Uterus (tissue), 4 donors: ENCODE data around the gene KCND2. TPM values are rescaled to one million over a fixed set of nuclear protein-coding genes. Genes with fewer than 3 reads are reported as not detected.

Source experiments
- DNase-seq, 2 donors: peaks; one replicate each; pipeline ENCODE4 v3.0.0-alpha.2; 2019 to 2020
- H3K27ac ChIP-seq, 2 donors: fragments of 200-600 bp; sonication (generic); 1 replicate in 1 of 2; 2 replicates in 1 of 2; pipeline ENCODE4 v1.5.1; 2016 to 2018
- H3K27me3 ChIP-seq, 2 donors: fragments of 200-600 bp; sonication (generic); one replicate each; pipeline ENCODE4 v1.5.1; 2018 to 2019; ENCODE audit warnings: control low read depth in 1 of 2
- H3K36me3 ChIP-seq, 2 donors: fragments of 200-600 bp; sonication (generic); one replicate each; pipeline ENCODE4 v1.5.1; 2019; ENCODE audit warnings: control low read depth in 1 of 2
- H3K4me1 ChIP-seq, 2 donors: fragments of 200-600 bp; sonication (generic); one replicate each; pipeline ENCODE4 v1.5.1; 2018 to 2019; ENCODE audit warnings: control low read depth in 1 of 2
- H3K4me3 ChIP-seq, 2 donors: fragments of 200-600 bp; sonication (generic); 1 replicate in 1 of 2; 2 replicates in 1 of 2; pipeline ENCODE4 v1.5.1; 2018 to 2019; ENCODE audit warnings: mild to moderate bottlenecking in 1 of 2
- H3K9me3 ChIP-seq, 2 donors: fragments of 200-600 bp; sonication (generic); one replicate each; pipeline ENCODE4 v1.5.1; 2019; ENCODE audit warnings: control low read depth in 1 of 2
- POLR2A ChIP-seq, 2 donors: fragments of 450-650 bp; IDR thresholded peaks; one replicate each; pipeline ENCODE4 v1.6.1; 2016; ENCODE audit warnings: antibody characterized with exemption in 2 of 2, mild to moderate bottlenecking in 1 of 2, moderate library complexity in 1 of 2
- intact Hi-C: fragments of 100-400 bp; cut with DNase I; formaldehyde crosslinking; loops from one replicate; pipeline ENCODE4 v1.15.1; 2023; ENCODE audit warnings: low total_unique reads
- total RNA-seq, 4 donors: library from RNA; depleted of rRNA in 3 of 4; stranded (reverse); fragments of >200 nt in 3 of 4; gene quantifications; one replicate each; pipeline versions ENCODE4 v1.1.0 to v1.2.4, GENCODE V29; 2014 to 2023
- TF ChIP-seq, protein P1 (sequence below), 4 experiments: fragments of 200-600 bp in 2 of 4; fragments of 450-650 bp in 2 of 4; sonication (generic) in 2 of 4; IDR thresholded peaks; one replicate each; pipeline ENCODE4 v1.5.1; 2016 to 2019; ENCODE audit warnings: antibody characterized with exemption in 4 of 4, mild to moderate bottlenecking in 2 of 4, moderate library complexity in 1 of 4
- donor health status: DM: yes; HTN: yes; CAD: no.

KCND2 gene
- total RNA-seq, 4 donors from 2014 or later = 0.26 to 6.0 (median 4.5) TPM

DNA sequence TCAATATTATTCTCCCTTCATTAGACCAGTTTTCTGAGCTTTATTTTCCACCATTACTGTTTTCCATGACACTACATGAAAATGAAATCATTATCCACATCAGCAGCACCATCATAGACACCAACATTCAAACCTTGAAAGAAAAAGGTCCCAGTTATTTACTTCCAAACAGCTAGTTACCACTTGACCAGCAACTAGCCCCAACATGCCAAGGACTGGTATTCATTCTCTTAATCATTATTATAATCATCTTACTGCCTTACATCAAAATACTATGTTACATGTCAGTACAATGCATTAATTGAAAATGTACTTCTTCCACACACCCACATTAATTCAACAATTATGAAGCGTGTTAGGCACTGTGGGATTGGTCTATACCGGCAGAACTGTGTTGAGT is 385.5 kb downstream of the KCND2 start:
- no peak for TF ChIP-seq POLR2A (IDR thresholded peaks at IDR 0.05)
- H3K27ac ChIP-seq = no peak overlapping the region

DNA sequence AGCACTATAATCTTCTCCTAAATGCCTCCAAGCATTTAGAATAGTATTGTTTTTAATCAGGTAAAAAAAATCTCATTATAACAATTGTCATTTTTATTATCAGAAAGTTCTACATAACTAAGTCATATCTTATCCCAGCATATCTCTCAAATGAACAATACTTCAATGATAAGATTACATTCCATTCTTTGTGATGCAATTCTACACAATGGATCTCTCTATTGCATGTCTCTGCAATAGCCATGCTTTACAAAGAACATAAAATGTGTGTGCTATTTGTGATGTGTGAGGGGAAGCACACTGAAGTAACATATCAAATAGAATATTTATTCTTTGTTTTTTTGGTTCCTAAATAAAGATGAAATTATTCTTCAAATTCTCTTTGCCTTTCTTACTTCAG is 389.3 kb downstream of the KCND2 start:
- DNase-seq = no peak
- intact Hi-C loops = no loop called here
- Histone ChIP-seq H3K27me3 (no peaks in the 10 kb centered on the region), H3K36me3 (peaks cover 0 to 2% of the 10 kb centered on the region in 2 donors), H3K4me1 (no peaks in the 10 kb centered on the region), H3K9me3 (no peaks in the 10 kb centered on the region), H3K4me3 (no peak overlapping the region), H3K27ac (no peak overlapping the region)
- TF ChIP-seq POLR2A (IDR thresholded peaks at IDR 0.05) = no peak
- TF ChIP-seq, protein P1, sequence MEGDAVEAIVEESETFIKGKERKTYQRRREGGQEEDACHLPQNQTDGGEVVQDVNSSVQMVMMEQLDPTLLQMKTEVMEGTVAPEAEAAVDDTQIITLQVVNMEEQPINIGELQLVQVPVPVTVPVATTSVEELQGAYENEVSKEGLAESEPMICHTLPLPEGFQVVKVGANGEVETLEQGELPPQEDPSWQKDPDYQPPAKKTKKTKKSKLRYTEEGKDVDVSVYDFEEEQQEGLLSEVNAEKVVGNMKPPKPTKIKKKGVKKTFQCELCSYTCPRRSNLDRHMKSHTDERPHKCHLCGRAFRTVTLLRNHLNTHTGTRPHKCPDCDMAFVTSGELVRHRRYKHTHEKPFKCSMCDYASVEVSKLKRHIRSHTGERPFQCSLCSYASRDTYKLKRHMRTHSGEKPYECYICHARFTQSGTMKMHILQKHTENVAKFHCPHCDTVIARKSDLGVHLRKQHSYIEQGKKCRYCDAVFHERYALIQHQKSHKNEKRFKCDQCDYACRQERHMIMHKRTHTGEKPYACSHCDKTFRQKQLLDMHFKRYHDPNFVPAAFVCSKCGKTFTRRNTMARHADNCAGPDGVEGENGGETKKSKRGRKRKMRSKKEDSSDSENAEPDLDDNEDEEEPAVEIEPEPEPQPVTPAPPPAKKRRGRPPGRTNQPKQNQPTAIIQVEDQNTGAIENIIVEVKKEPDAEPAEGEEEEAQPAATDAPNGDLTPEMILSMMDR (IDR thresholded peaks at IDR 0.05) = no peak

More for the DNA sequence above, 385.5 kb downstream of the KCND2 start:
- H3K36me3 ChIP-seq = no peaks in the 10 kb centered on the region
- H3K27me3 ChIP-seq = no peaks in the 10 kb centered on the region
- no peak for DNase-seq
- no peaks in the 10 kb centered on the region for H3K9me3 ChIP-seq
- H3K4me3 ChIP-seq = no peak overlapping the region
- no peaks in the 10 kb centered on the region for H3K4me1 ChIP-seq
- intact Hi-C loops = no loop called here

DNA sequence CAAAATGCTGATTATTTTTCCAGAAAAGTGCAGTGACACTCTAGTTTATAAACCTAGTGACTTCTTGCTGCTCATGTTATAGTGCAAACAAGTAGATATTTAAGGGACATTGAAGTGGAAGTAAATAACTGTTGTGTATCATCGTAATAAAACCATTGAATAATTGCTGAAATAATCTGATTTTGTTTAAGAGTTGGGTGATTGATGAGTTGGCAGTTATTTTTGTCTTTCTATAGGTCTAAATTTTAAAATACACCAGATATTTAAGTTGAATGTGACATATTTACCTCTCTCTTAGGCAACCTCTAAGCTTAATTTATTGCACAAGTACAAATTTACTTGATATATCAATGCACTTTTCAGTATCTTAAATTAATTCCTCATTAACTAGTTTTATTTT is 392.1 kb downstream of the KCND2 start:
- intact Hi-C loops = no loop called here
- Histone ChIP-seq H3K36me3 (peaks cover 0 to 2% of the 10 kb centered on the region in 2 donors), H3K4me1 (no peaks in the 10 kb centered on the region), H3K9me3 (no peaks in the 10 kb centered on the region), H3K27ac (no peak overlapping the region), H3K4me3 (no peak overlapping the region), H3K27me3 (no peaks in the 10 kb centered on the region)
- TF ChIP-seq, protein P1 (IDR thresholded peaks at IDR 0.05) = no peak
- TF ChIP-seq POLR2A (IDR thresholded peaks at IDR 0.05) = no peak
- no peak for DNase-seq

DNA sequence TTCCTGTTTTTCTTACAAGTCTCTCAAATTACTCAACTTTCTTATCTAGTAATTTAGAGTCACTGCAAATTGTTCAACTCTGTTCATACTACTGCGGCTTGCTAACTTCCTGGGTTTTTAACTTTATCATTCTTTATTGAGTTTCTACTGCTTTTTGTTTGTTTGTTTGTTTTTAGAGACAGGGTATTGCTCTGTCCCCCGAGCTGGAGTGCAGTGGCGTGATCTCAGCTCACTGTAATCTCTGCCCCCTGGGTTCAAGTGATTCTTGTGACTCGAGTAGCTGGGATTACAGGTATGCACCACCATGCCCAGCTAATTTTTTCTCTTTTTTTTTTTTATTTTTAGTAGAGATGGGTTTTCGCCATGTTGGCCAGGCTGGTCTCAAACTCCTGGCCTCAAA is 402.1 kb downstream of the KCND2 start:
- Histone ChIP-seq H3K4me3 (no peak overlapping the region), H3K9me3 (no peaks in the 10 kb centered on the region), H3K36me3 (no peaks in the 10 kb centered on the region), H3K4me1 (no peaks in the 10 kb centered on the region), H3K27ac (no peak overlapping the region), H3K27me3 (no peaks in the 10 kb centered on the region)
- no peak for DNase-seq
- intact Hi-C loops = no loop called here
- TF ChIP-seq, protein P1 (IDR thresholded peaks at IDR 0.05) = no peak
- TF ChIP-seq POLR2A (IDR thresholded peaks at IDR 0.05) = no peak

DNA sequence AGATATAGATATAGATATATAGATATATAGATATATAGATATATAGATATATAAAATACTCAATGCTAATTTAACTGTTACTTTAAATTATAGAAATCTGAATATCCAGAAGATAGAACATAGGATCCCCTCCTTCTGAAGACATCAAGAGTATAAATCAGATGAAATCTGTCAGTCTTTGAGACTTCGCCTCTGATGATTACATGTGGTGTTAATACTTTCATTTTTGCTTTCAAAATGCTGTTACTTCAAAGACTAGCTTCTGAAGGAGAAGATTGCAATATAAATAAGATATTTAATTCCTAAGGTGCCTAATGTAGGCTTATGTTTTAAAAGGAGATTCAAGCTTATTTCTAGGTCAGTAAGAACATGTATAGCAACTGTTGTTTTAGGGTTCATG is 404.6 kb downstream of the KCND2 start:
- H3K36me3 ChIP-seq = no peaks in the 10 kb centered on the region
- intact Hi-C loops = no loop called here
- no peak for DNase-seq

More for the DNA sequence above, 404.6 kb downstream of the KCND2 start:
- Histone ChIP-seq H3K27me3 (no peaks in the 10 kb centered on the region), H3K9me3 (no peaks in the 10 kb centered on the region), H3K4me1 (no peaks in the 10 kb centered on the region), H3K27ac (no peak overlapping the region), H3K4me3 (no peak overlapping the region)
- TF ChIP-seq, protein P1 (IDR thresholded peaks at IDR 0.05) = no peak
- no peak for TF ChIP-seq POLR2A (IDR thresholded peaks at IDR 0.05)
